A549 (cell line): ENCODE data around the gene EBF3. TPM values are rescaled to one million over a fixed set of nuclear protein-coding genes. Genes with fewer than 3 reads are reported as not detected.

Experiments
- ATAC-seq, 2 experiments: fragments of 200-7000 bp in 1 of 2; fragments of >200 bp in 1 of 2; cut with Nextera tagmentation in 1 of 2; cut with Tn5 transposase in 1 of 2; 3 replicates each; pipeline versions ENCODE4 v1.8.0 to v1.9.1; 2018 to 2020; ENCODE audit warnings: mild to moderate bottlenecking in 1 of 2, moderate library complexity in 1 of 2
- CTCF ChIA-PET: fragments of 300-600 bp; sonication (Branson Sonifier 250); formaldehyde crosslinking; extraction: SDS; loops from one replicate; lab custom pipeline; 2021; ENCODE audit warnings: antibody characterized with exemption, inconsistent platforms; lab: Yijun Ruan, JAX
- POLR2A ChIA-PET: fragments of 350-600 bp; formaldehyde crosslinking; extraction: SDS; loops from one replicate; lab custom pipeline; 2021; ENCODE audit warnings: antibody characterized with exemption, inconsistent platforms; lab: Yijun Ruan, JAX
- DNase-seq, 2 experiments: peaks; one replicate each; pipeline versions ENCODE4 v3.0.0 to v3.0.0-alpha.2; 2011 to 2016; ENCODE audit warnings: low read depth in 1 of 2, low spot score in 1 of 2
- FAIRE-seq: peaks from 2 replicates; lab custom pipeline; 2011; peaks lifted over from hg19 to GRCh38; lab: Jason Lieb, UNC
- H3K27ac ChIP-seq, 2 experiments: fragments of >200 bp; sonication (Bioruptor Twin); formaldehyde crosslinking; 3 replicates each; pipeline ENCODE4 v1.5.1; 2016 to 2017
- H3K4me1 ChIP-seq: fragments of >200 bp; sonication (Bioruptor Twin); formaldehyde crosslinking; 3 replicates; pipeline ENCODE4 v1.6.1; 2016
- H3K4me2 ChIP-seq: fragments of >200 bp; sonication (Bioruptor Twin); formaldehyde crosslinking; 3 replicates; pipeline ENCODE4 v1.6.1; 2016
- H3K4me3 ChIP-seq: fragments of >200 bp; sonication (Bioruptor Twin); formaldehyde crosslinking; 3 replicates; pipeline ENCODE4 v1.5.1; 2016
- H3K9me3 ChIP-seq: fragments of >200 bp; sonication (Bioruptor Twin); formaldehyde crosslinking; 3 replicates; pipeline ENCODE4 v1.6.1; 2016
- BHLHE40 ChIP-seq: IDR thresholded peaks from 2 replicates; pipeline ENCODE4 v1.6.1; 2012; ENCODE audit warnings: low read depth, low read length, inconsistent platforms
- CBX2 ChIP-seq: fragments of 200-600 bp; sonication (generic); IDR thresholded peaks from 2 replicates; pipeline ENCODE4 v1.6.1; 2016; ENCODE audit warnings: low read depth, mild to moderate bottlenecking, borderline replicate concordance
- CEBPB ChIP-seq, 2 experiments: fragments of >200 bp in 1 of 2; sonication (Bioruptor Twin) in 1 of 2; formaldehyde crosslinking in 1 of 2; IDR thresholded peaks; 2 replicates each; pipeline ENCODE4 v1.6.1; 2012 to 2016
- CTCF ChIP-seq: fragments of >200 bp; sonication (Bioruptor Twin); formaldehyde crosslinking; IDR thresholded peaks from 3 replicates; pipeline ENCODE4 v1.5.1; 2016
- E2F6 ChIP-seq: IDR thresholded peaks from 2 replicates; pipeline ENCODE4 v1.6.1; 2012; ENCODE audit warnings: low read depth, borderline replicate concordance
- EHF ChIP-seq: fragments of 250-450 bp; sonication (Bioruptor Pico); IDR thresholded peaks from 2 replicates; pipeline ENCODE4 v1.5.0; 2020; ENCODE audit warnings: mild to moderate bottlenecking
- ELK1 ChIP-seq: fragments of 150-350 bp; IDR thresholded peaks from 2 replicates; pipeline ENCODE4 v1.6.1; 2014; ENCODE audit warnings: low read depth, mild to moderate bottlenecking, low read length
- ESRRA ChIP-seq: fragments of 150-350 bp; IDR thresholded peaks from 2 replicates; pipeline ENCODE4 v1.6.1; 2014; ENCODE audit warnings: mild to moderate bottlenecking, low read length, borderline replicate concordance
- FOSL2 ChIP-seq, 2 experiments: fragments of 450-650 bp in 1 of 2; fragments of >200 bp in 1 of 2; sonication (Bioruptor Twin) in 1 of 2; formaldehyde crosslinking; IDR thresholded peaks; 2 replicates each; pipeline versions ENCODE4 v1.5.0 to v1.6.1; 2016 to 2020; ENCODE audit warnings: mild to moderate bottlenecking in 1 of 2, moderate library complexity in 1 of 2
- FOXS1 ChIP-seq: fragments of 250-450 bp; sonication (Bioruptor Pico); IDR thresholded peaks from 2 replicates; pipeline ENCODE4 v1.5.0; 2020; ENCODE audit warnings: mild to moderate bottlenecking, moderate library complexity
- GATA3 ChIP-seq: IDR thresholded peaks from 2 replicates; pipeline ENCODE4 v1.6.1; 2012; ENCODE audit warnings: borderline replicate concordance
- HES2 ChIP-seq: fragments of >200 bp; sonication (Bioruptor Twin); formaldehyde crosslinking; IDR thresholded peaks from 2 replicates; pipeline ENCODE4 v1.6.1; 2016
- HEYL ChIP-seq: fragments of 250-450 bp; sonication (Bioruptor Pico); IDR thresholded peaks from 2 replicates; pipeline ENCODE4 v1.8.0; 2021; ENCODE audit warnings: mild to moderate bottlenecking, moderate library complexity
- HOXB13 ChIP-seq: fragments of 250-450 bp; sonication (Bioruptor Pico); IDR thresholded peaks from 2 replicates; pipeline ENCODE4 v1.5.0; 2020; ENCODE audit warnings: low read depth, mild to moderate bottlenecking, moderate library complexity
- HOXB5 ChIP-seq: fragments of 250-450 bp; sonication (Bioruptor Pico); IDR thresholded peaks from 2 replicates; pipeline ENCODE4 v1.5.0; 2020; ENCODE audit warnings: mild to moderate bottlenecking, moderate library complexity
- MAX ChIP-seq: IDR thresholded peaks from 2 replicates; pipeline ENCODE4 v1.6.1; 2012
- NFE2L2 ChIP-seq: fragments of 150-350 bp; conservative IDR thresholded peaks from 2 replicates; pipeline ENCODE4 v1.6.1; 2014; ENCODE audit warnings: low read length
- NPAS2 ChIP-seq: fragments of 250-450 bp; sonication (Bioruptor Pico); IDR thresholded peaks from 2 replicates; pipeline ENCODE4 v1.8.0; 2022; ENCODE audit warnings: mild to moderate bottlenecking, moderate library complexity, borderline replicate concordance
- PHF8 ChIP-seq: fragments of 200-600 bp; sonication (generic); IDR thresholded peaks from 2 replicates; pipeline ENCODE4 v1.6.1; 2016; ENCODE audit warnings: low read depth, mild to moderate bottlenecking, antibody characterized with exemption, moderate library complexity, borderline replicate concordance
- POLR2A ChIP-seq: IDR thresholded peaks from 2 replicates; pipeline ENCODE4 v1.6.1; 2012; ENCODE audit warnings: mild to moderate bottlenecking, low read length
- RAD21 ChIP-seq, 2 experiments: fragments of >200 bp in 1 of 2; sonication (Bioruptor Twin) in 1 of 2; formaldehyde crosslinking in 1 of 2; IDR thresholded peaks in 1 of 2; conservative IDR thresholded peaks in 1 of 2; 2 replicates in 1 of 2; 3 replicates in 1 of 2; pipeline ENCODE4 v1.6.1; 2012 to 2018; ENCODE audit warnings: inconsistent platforms in 1 of 2
- RARB ChIP-seq: fragments of 250-450 bp; sonication (Bioruptor Pico); IDR thresholded peaks from 2 replicates; pipeline ENCODE4 v1.8.0; 2021; ENCODE audit warnings: mild to moderate bottlenecking, moderate library complexity
- RCOR1 ChIP-seq: fragments of 150-350 bp; IDR thresholded peaks from 2 replicates; pipeline ENCODE4 v1.6.1; 2014; ENCODE audit warnings: antibody characterized with exemption, low read length, low read depth
- RNF2 ChIP-seq: fragments of 200-600 bp; sonication (generic); IDR thresholded peaks from 2 replicates; pipeline ENCODE4 v1.6.1; 2016; ENCODE audit warnings: low read depth, mild to moderate bottlenecking, antibody characterized with exemption, moderate library complexity, borderline replicate concordance
- SREBF2 ChIP-seq: fragments of 450-650 bp; IDR thresholded peaks from 2 replicates; pipeline ENCODE4 v1.6.1; 2014; ENCODE audit warnings: mild to moderate bottlenecking, moderate library complexity
- TP53 ChIP-seq: fragments of 250-450 bp; sonication (Bioruptor Pico); IDR thresholded peaks from 2 replicates; pipeline ENCODE4 v1.5.0; 2021; ENCODE audit warnings: mild to moderate bottlenecking, moderate library complexity
- USF2 ChIP-seq: fragments of 450-650 bp; IDR thresholded peaks from 2 replicates; pipeline ENCODE4 v1.6.1; 2014; ENCODE audit warnings: antibody characterized with exemption
- WGBS: methylation state at CpG from one replicate; pipeline ENCODE4 v1.1.6; 2017; ENCODE audit errors: missing lambda C conversion rate; 5-methylcytosine and 5-hydroxymethylcytosine counted together
- polyA plus RNA-seq, 4 experiments: library from polyadenylated mRNA; depleted of rRNA in 3 of 4; stranded (reverse); fragments of >200 nt; fragmentation: RNase III in 1 of 4; extraction: RNeasy Plus Mini Kit Qiagen cat#74134 plus additional on column Dnase treatment in 1 of 4; gene quantifications; 2 replicates in 3 of 4; 3 replicates in 1 of 4; pipeline ENCODE4 v1.2.3, GENCODE V29; 2011 to 2017

EBF3 gene
- polyA plus RNA-seq, 2 of the 4 experiments (the other 2 are of a cell fraction): 0.12 TPM; not detected in 1

GRCh38 chr10:129972966-129973673 is 9.0 kb upstream of the EBF3 start:
- Histone ChIP-seq H3K9me3 (no peaks in the 10 kb centered on the region), H3K27ac (no peak overlapping the region), H3K4me3 (no peak overlapping the region), H3K4me1 (peaks cover 6% of the 10 kb centered on the region; the same call in 1 of the 3 replicates), H3K4me2 (no peak overlapping the region)
- DNase-seq: no peak
- ChIA-PET CTCF (interaction anchor here (0.6 to 3.0 kb wide), 2 partner anchors 154 to 941 kb away, joined by 4 to 24 read pairs; no protein-coding TSS in a partner anchor), POLR2A (no interaction called here)
- ATAC-seq: no peak
- TF ChIP-seq TP53 (no peak), CEBPB (IDR thresholded peaks at IDR 0.05) (no peak), SREBF2 (no peak), RCOR1 (no peak), FOSL2 (IDR thresholded peaks at IDR 0.05) (no peak), FOSL2 (CRISPR knock-in tag; IDR thresholded peaks at IDR 0.05) (no peak), FOXS1 (CRISPR knock-in tag) (no peak), USF2 (no peak), HOXB13 (no peak), NPAS2 (CRISPR knock-in tag) (no peak), MAX (no peak), CBX2 (no peak), ESRRA (no peak), E2F6 (no peak), NFE2L2 (no peak), RARB (CRISPR knock-in tag) (no peak), RNF2 (no peak), HOXB5 (no peak), CTCF (no peak), PHF8 (no peak)
- 60% methylated on average over 17 of the region's 59 CpGs for WGBS
- FAIRE-seq: no peak

- Histone ChIP-seq H3K4me2 (peak overlapping the region; percentile 92), H3K4me1 (peaks cover 6% of the 10 kb centered on the region; the same call in 1 of the 3 replicates), H3K4me3 (peak overlapping the region; percentile 24; the same call in 2 of the 3 replicates), H3K27ac (no peak overlapping the region), H3K9me3 (no peaks in the 10 kb centered on the region)
- ChIA-PET CTCF (interaction anchor here (0.6 to 3.0 kb wide), 18 partner anchors 8 to 1765 kb away, joined by 3 to 24 read pairs (median 4); no protein-coding TSS in a partner anchor), POLR2A (interaction anchor here (1.6 kb wide), 1 partner anchor 137 kb away, joined by 8 read pairs; no protein-coding TSS in a partner anchor)
- no peak for DNase-seq
- no peak for ATAC-seq
- no peak for FAIRE-seq
- TF ChIP-seq POLR2A (no peak), EHF (no peak), GATA3 (no peak), HEYL (CRISPR knock-in tag) (no peak), CBX2 (no peak), TP53 (no peak), PHF8 (no peak), RAD21 (conservative IDR thresholded peaks at IDR 0.05 in 1 of 2, IDR thresholded peaks at IDR 0.05 in 1 of 2) (no peak), BHLHE40 (no peak), MAX (no peak), ELK1 (no peak), HES2 (no peak)
- WGBS: 57% methylated on average over 22 of the region's 84 CpGs
These were observed 8.3 kb upstream of the EBF3 start for GRCh38 chr10:129972145-129972965.
